Ureter (tissue), 1 donor: ENCODE data around the gene TSPAN4. TPM values are rescaled to one million over a fixed set of nuclear protein-coding genes. Genes with fewer than 3 reads are reported as not detected.
A peak's percentile ranks its signal among the peaks of the same experiment; 100 is the strongest.

Experiments used
- DNase-seq: peaks from one replicate; pipeline ENCODE4 v3.0.0-alpha.2; 2020; ENCODE audit warnings: low spot score
- total RNA-seq: library from RNA; stranded (reverse); gene quantifications from one replicate; pipeline ENCODE4 v1.2.4, GENCODE V29; 2023
- donor health status: DM: yes; HTN: yes; CAD: no.

Gene TSPAN4, protein sequence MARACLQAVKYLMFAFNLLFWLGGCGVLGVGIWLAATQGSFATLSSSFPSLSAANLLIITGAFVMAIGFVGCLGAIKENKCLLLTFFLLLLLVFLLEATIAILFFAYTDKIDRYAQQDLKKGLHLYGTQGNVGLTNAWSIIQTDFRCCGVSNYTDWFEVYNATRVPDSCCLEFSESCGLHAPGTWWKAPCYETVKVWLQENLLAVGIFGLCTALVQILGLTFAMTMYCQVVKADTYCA
- 47.2 TPM for total RNA-seq

DNA sequence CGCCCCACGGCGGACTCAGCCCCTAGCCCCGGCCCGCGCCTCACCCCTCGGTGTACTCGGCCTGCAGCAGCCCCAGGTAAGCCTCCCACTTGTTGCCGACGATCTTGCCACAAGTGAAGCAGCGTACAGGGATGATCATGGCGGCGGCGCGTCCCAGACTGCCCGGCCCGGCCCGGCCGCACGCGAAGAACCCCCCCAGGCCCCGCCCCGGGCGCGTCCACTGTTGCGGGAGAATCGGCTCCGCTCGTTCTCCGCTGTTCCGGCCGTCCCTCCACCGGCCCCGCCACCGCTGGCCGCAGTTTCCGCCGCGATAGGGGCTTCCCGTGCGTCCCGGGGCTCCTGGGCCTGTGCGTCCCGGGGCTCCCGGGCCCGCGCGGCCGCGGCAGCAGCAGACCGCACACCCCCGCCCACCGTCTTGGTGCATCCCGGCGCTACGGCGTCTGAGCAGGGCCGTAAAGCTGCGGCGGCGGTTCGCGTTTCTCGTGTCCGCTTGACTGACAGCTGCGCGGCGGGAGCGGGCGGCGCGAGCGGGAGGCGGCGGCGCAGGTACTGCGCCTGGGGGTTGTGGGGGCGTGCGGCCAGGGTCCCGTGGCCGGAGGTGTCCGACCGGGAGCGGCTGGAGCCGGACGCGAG is at the start of gene TSPAN4, which contains the start of gene POLR2L:
TSPAN4 (plus strand) TSS at position 483 of the 633 bp plus-strand sequence. CDS start 7,453 bp downstream, outside the sequence.
POLR2L (minus strand) TSS at position 160 of the 633 bp plus-strand sequence; CDS start at position 139, 21 bp downstream.
- peak; percentile 90 for DNase-seq

DNA sequence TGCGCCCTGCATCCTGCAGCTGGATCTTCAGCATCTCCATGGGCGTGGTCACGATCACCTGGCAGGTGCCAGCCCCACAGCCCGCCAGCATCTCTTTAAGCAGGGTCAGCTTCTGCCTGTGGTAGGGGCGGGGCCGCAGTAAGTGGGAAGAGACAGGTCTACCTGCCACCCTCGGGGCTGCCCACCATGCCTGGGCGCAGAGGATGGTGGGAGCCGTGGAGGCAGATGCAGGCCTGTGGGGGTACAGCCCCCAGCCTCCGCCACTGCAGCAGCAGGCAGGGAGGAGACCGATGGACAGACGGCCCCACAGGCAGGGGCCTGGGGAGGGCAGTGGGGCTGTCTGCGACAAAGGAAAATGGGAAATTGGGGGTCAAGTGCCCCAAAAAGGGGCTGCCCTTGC is 49.8 kb upstream of the TSPAN4 start:
- DNase-seq, result no peak

GRCh38 chr11:793556-793955 is 49.1 kb upstream of the TSPAN4 start:
- no peak for DNase-seq

- no peak for DNase-seq
These were observed 48.5 kb upstream of the TSPAN4 start for GRCh38 chr11:794013-794765.

DNA sequence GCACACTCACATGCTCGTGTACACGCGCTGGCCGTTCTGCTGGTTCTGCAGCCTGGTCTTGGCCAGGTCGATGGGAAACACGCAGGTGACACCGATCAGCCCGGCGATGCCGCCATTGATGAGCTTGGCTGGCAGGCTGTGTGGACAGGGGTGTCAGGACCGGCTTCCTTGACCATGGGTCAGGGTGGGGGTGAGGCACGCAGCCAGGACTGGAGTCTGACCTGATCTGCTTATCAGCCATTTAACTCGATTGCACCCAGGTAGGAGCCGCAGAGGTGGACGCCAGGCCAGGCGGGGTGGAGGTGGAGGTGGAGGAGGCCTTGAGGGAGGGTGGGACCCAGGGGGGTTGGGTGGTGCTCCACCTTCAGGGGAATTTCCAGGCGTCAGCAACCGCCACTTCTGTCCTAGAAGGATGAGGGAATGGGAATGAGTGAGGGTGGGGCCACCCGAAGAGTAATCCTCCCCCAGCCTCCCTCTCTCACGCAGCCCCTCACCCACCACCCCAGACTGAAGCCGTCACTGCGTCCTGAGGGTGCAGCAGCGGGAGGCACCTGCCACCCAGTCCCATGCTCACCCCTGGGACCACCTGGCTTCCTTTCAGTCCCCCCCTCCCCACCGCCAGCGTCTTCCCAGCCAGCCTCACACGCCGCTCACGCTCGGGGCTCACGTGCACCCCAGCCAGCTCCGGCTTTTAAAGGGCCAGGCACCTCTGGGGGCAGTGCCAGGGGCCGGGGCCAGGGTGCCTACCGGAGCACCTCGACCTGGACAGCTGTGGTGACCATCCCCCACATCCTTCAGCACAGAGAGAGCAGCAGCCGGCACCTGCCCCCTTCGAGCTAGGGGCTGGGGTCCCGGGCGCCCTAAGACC is 47.7 kb upstream of the TSPAN4 start:
- DNase-seq, result no peak

- peak; percentile 84 for DNase-seq
These were observed 46.8 kb upstream of the TSPAN4 start for GRCh38 chr11:795634-796564.

DNA sequence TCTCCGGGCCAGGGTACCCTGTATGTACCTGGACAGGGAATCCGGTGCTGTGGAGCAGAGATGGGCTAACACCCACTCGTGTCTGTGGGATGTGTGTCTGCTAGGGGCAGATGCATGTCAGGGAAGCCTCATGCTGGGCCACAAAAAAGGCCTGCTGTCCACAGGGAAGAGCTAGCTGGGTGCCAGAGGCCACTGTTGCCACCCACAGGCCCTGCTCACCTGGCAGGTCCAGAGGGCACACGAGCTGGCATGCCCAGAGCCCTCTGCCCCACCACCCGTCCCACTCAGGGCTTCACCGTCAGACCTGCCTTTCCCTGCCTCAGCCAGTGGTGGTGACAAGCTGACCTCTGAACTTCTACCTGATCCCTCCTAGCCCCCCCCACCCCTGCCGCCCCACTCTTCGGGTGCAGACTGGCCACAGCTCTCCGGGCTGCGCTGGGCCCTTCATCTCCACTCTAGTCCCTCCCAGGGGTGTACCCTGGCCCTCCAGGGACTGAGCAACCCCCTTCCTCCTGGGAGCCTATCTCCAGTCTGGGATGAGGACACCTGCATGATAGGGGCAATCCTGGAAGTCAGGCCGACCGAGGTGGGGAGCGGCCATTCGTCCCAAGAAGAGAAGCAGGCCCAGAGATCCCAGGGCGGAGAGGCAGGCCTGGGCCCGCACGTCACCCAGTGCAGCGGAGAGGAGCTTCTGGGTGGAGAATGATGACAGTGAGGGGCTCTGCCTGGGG is 45.9 kb upstream of the TSPAN4 start:
- no peak for DNase-seq

- DNase-seq, result peak; percentile 76
These were observed 45.2 kb upstream of the TSPAN4 start for GRCh38 chr11:797296-798092.

GRCh38 chr11:798093-798713 is 44.4 kb upstream of the TSPAN4 start, which contains the start of gene SLC25A22:
Gene SLC25A22, minus strand, starts transcription at chr11:798281. Its CDS starts 3,275 bp downstream, at chr11:795006.
- DNase-seq, result no peak

GRCh38 chr11:799641-800316 is 42.9 kb upstream of the TSPAN4 start:
- no peak for DNase-seq

DNA sequence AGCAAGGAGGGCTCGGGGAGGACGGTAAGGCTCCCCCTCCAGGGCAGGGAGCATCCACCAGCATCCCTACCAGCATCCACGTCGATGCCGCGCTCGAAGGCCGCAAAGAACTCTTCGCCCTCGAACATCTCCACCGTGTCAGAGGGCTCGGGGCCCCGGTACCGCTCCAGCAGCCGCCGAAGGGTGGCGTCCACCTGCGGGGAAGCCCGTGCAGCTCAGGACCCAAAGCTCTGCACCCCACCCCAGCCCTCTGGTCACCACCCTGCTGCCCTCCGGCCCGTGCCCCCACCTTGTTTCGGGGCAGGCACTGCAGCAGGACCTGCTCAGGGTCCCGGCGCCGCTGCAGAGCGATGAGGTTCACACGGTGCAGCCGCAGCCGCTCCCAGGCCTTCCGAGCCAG is 42.2 kb upstream of the TSPAN4 start:
- DNase-seq, result no peak

GRCh38 chr11:801097-801780 is 41.4 kb upstream of the TSPAN4 start:
- no peak for DNase-seq

DNA sequence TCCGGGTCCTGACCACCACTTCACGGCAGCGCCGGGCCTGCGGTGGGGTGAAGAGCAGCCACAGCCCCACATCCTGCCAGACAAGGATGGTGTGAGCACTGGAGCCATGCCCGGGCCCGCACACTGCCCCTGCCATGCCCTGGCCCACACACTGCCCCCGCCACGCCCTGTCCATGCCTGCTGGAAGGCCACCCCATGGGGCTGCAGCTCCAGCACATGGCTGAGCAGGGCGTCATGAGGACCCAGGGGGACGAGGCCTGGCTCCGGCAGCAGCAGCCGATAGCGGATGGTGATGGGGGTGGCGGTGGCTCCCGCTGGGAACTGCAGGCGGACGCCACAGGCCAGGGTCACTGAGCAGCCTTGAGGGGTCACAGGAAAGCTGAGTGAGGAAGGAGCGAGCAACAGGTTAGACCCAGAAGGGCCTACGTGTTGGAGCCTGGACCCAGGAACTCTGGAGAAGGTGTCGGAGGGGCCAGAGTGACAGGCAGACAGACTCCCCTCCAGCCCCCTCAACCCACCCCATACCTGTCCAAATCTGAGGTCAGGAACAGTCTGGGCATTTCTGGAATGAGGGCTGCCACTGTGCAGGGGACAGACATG is 40.5 kb upstream of the TSPAN4 start:
- DNase-seq, result no peak

DNA sequence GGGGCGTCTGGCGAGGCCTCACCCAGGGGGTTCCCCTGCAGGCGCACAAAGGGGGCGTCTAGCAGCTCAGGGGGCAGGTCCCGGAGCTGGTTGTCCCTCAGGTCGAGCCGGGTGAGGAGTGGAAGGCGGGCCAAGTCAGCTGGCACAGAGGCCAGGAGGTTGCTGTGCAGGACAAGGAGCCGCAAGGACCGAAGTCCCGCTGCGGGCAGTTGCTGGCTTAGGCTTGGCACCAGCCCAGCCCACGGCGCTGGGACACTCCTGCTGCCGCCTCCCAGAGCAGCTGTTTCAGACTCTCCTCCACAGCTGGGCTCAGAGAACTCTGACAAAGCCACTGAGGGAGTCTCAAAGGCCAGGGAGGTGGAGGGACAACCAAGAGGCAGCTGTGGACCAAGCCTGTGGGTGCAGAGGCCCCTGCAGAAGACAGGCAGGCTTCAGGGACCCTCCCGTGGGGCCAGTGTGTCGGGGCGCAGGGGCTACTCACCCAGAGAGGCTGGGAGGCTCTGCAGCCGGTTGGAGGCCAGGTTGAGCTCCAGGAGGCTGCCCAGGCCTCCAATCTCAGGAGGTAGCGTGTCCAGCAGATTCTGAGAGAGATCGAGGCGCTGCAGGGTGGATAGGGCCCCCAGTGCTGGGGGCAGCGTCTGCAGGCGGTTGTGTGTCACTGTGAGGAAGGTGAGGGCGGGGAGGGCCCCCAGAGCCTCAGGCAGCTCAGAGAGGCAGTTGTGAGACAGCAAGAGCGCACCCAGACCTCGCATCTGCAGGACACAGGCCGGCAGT is 39.8 kb upstream of the TSPAN4 start:
- DNase-seq, result no peak

- DNase-seq, result no peak
These were observed 39.2 kb upstream of the TSPAN4 start for GRCh38 chr11:803467-803742.
